GM18951 (cell line): ENCODE measurements around the gene KCNMA1.

Experiments used
- POLR2A ChIP-seq: IDR thresholded peaks from 4 replicates; pipeline ENCODE4 v1.6.1; 2011; ENCODE audit warnings: mild to moderate bottlenecking; ENCODE audit not compliant: insufficient read length, insufficient read depth; ENCODE audit errors: extremely low read depth
- in situ Hi-C: fragments of 300-500 bp; cut with MboI; formaldehyde crosslinking; loops from one replicate; pipeline ENCODE4 v1.12.0; 2022; ENCODE audit warnings: low sequenced_read_pairs, mixed read lengths, inconsistent platforms; ENCODE audit not compliant: unreplicated experiment

Gene KCNMA1

DNA sequence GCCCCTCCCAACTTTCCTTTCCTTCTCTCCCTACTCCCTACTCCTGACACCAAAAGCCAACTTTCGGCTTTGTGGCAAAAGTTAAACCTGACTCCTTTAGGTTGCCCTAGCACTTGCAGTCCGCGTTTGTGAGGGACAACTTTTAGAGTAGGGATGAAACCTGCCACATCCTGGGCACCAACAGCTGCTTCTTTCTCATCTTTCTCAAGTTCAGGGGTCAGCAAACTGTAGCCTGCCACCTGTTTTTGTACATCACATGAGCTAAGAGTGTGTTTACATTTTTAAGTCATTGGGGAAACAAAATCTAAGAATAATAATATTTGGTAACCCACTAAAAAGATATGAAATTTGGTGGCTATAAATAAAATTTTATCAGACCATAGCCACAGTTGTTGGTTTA, 660.6 kb downstream of the KCNMA1 start:
- in situ Hi-C loops = no loop called here
- TF ChIP-seq POLR2A = no peak

DNA sequence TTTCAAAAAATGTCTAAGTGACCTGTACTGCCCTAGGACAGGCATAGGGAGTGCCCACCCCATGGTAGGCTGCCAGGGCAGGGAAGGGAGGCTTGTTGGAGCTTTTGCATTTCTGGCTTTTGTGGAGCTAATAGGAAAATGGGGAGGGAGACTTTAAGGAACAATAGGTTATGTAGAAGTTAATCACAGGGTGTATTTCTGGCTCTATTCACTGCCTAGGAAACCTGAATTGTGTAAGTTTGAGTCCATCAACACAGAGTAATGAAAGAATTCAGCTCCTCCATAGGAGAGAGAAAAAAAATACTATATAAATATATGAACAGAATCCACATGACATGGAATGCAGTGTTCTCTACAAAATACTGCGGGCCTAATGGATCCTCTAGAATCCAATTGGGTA, 661.5 kb downstream of the KCNMA1 start:
- no peak for TF ChIP-seq POLR2A
- in situ Hi-C loops = no loop called here

DNA sequence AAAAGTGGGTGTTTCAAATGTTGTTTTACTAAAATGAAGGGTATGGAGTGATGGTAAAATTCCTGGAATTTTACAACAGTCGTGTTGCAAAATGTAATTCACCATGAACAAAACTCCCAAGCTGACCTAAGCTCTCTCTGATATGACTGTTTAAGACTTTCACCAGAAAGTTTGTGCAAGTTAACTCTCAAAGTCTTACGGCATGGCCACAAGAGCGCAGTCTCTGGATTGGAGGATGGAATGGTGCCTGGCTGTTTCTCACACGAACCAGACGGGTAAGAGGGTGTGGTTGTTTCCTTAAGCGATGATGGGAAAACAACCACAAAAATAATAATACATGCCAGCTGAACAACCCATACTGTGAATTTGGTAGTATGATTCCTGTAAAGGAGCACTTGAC, 662.5 kb downstream of the KCNMA1 start:
- in situ Hi-C loops = no loop called here
- no peak for TF ChIP-seq POLR2A

DNA sequence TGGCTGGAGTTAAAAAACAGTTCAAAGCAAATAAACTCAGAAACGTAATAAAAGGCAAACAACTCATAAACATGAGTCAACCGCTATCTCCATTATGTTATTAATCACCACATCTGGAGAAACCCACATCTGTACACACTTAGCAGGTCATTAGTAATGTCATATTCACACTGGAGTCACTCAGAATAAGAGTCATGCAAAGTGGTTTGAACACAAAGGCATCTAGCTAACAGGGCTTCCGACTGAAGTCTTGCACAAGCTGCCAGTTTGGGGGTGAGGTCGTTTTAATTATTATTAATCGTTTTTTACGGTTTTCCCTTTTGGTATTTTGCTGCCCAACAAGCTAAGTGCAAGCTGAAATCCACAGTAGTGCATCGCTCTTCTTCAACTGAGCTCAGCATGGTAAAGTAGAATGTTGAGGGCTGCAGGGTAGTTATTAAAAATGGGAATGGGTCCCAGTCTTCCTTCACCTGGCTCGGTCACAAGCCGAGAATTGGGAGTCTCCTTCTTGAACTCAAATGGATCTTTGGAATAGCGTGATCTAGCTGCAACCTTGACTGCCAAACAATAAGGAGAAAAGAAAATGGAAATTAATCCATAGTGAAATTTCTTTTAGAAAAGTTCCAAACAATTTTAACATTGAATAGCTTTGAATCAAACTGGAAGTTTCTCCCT, 663.5 kb downstream of the KCNMA1 start:
- TF ChIP-seq POLR2A = no peak
- in situ Hi-C loops = no loop called here

DNA sequence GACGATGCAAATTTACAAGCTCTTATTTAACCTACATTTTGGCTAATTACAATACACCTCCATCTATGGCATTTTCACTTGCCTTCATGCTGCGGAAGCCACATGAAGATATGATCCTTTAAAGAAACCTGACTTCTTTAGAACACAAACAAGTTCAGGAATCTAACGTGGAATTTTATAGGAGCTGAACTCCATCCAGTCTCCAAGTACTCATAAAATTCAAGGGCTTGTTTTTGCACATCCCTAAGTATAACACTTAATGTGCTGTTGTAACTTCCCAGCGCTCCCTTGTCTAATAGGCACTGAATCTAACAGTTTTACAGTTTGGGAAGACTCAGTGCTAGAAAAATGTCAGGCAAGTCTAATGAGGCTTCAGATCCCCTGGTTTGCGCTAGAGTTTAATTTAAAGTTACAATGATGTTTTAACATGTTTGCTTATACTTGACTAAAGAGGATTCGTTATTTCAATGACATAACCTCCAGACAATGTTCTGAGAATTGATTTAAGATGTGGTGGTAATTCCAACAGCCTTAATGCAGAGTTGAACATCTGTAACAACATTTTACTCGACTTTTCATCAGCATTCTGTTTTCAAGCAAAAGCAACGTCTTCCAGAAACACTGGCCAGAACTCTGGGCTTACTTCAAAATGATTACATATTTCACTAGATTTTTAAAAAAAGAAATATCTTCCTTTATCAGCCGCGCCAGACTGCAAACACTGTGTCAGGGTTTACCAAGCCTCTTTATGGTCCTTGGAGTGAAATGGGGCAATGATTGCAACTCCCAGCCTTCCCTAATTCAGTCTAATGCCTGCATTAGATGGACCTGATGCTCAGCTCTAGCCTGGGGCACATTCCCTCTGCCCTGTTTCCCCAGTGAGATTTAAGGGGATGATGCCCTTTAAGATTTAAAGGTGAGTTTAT, 664.3 kb downstream of the KCNMA1 start:
- TF ChIP-seq POLR2A = no peak
- in situ Hi-C loops = no loop called here

DNA sequence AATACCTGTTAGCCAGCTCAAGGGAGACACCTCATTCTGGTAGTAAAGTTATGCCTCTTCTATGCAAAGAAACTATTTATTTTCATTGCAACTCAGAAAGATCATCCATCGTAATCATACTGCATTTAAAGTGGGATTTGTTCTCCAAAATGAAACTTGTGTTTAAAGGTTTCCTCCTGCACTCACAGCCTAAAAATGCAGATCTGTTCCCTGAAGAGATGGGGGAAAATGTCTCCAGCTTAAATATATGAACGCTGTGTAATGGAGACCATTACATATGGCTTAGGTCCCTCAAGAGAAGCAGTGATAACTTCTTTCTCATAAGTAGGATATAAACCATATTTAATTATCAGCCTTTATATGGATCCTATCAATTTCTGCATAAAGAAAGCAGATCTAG, 665.1 kb downstream of the KCNMA1 start:
- in situ Hi-C loops = no loop called here

DNA sequence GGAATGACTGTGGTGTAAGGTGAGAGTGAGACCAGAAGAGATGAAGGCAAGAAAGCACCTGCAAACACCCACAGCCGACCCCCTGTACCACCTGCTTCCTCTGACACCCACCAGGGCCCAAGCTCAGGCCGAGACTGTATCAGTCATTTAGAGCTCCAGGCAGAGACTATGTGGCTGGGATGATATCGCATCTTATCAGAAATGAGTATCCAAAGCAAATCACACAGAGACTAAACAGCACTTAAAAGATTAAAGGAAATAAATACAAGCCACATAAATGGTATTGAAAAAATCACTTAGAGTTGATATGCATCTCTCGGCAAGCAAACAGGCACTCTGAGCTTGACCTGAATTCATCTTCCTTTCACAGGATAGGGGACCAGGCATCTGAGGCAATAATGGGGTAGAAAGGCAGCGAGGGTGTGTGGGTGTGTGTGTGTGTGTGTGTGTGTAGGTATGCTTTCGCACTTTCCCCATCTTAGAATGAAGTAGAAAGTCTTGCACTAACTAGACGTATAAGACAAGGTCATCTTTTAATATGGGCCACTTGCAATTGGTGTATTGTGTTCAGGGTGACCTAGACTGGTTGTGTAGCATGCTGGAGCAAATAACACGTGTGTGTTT, 665.9 kb downstream of the KCNMA1 start:
- in situ Hi-C loops = no loop called here
- TF ChIP-seq POLR2A = no peak

More for the DNA sequence above, 665.1 kb downstream of the KCNMA1 start:
- TF ChIP-seq POLR2A = no peak

DNA sequence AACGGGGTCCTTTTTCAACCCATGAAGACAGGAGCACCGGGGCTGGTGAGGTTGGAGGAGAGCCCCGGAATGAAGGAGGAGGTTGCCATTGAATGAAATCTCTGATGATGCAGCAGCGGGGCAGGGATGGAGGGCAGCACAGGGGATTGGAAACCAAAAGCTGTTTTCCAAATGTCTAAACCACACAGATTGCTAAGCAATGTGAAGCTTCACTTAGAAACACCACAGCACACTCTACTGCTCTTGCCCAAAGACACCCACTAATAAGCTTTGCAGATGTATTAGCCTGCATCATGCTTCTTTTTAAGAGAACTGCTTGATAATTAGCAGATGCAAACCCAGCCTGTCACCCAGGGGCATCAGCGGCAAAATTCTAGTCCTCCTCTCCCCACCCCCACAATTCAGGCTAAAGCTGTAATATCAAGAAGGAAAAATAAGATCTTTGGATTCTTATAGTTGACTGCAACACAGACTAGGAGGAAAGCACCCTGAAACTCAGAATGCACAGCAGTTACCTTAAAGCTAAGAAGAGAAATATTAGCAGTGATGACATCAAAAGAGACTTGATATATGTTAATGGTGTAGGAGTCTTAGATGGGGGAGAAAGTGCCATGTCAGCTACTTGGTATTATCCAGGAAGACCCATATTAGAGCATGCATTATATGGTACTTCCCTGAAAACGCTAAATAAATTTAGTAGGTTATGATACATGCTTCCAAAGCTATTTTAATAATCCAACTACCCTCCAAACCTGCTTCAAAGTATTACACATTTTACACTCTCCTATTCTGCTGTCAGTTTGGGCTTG, 666.7 kb downstream of the KCNMA1 start:
- in situ Hi-C loops = no loop called here
- no peak for TF ChIP-seq POLR2A

DNA sequence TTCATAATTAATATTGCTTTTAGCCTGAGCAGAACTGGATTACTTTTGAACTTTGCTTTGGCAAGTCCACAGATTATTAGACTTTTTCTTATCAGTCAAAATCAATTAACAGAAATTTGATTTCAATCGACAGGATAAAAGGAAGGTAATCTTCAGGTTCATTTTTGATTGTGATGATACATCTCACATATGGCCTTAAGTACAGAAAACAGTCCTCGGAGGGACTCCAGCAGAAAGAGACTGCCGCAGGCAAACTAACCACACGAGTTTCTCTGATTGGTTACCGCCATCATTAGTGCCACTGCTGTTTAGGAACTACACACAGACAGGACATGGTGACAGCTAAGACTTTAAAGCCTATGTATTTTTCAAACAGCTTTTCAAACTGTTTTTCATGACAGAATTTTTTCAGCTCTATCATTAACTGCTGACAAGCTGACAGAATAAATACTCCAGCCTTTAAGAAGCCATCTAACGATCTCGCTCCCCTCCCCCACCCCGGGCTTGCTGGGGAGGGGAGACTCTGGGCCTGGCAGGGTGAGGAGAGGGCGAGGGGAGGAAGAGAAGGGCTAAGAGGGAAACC, 668.2 kb downstream of the KCNMA1 start:
- in situ Hi-C loops = no loop called here
- TF ChIP-seq POLR2A = no peak

DNA sequence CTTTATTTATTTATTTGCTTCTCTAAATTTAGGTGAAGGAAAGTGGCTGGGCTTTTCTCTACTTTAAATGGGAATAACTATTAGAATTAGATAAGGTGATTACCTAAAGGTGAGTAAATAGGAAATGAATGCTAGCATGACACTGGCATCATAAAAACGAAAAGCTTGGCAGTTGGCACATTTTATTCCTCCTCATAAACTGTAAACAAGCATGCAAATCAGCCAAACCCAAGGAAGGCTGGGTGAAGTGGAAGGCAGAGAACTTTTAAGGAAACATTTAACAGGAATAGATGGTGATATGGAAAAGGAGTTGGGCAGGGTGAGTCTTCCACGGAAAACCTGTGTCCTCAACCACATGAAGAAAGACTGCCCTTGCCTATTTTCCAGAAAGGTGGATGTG, 669.1 kb downstream of the KCNMA1 start:
- no peak for TF ChIP-seq POLR2A

DNA sequence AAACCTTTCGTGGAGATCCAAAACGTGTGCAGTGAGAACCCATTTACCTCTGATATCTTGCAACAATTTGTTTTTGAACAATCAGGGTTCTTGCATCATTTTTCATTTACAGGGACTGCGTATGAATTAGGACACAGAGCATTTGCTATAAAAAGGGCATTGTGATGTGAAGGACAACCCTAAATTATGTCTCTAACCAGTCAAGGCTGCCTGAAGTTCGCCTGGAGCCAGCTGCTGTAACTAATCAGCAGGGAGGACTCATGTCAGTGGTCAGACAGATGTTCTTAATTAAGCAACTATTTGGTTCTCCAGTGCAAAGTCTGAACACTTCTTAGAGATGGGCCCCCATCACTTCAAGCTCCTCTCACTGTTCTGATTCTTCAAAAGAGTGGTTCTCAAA, 674.8 kb downstream of the KCNMA1 start:
- in situ Hi-C loops = no loop called here
- TF ChIP-seq POLR2A = no peak

More for the DNA sequence above, 669.1 kb downstream of the KCNMA1 start:
- in situ Hi-C loops = no loop called here

DNA sequence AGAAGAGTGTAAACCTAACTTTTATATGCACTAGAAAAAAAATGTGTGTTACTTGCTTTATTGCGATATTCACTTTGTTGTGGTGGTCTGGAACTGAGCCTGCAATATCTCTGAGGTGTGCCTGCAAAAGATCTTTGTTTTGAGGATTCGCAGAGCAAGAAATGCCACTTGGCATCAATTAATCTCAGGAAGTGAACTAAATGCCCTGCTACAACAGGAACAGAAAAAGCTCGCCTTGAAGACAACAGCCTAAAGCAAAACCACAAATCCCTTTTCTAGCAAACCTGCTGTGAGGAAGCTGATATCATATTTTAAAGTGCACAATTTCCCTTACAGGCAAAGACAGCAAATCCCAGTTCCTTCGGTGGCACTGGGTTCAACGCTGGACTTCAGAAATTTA, 675.8 kb downstream of the KCNMA1 start:
- in situ Hi-C loops = no loop called here

More for the DNA sequence above, 675.8 kb downstream of the KCNMA1 start:
- TF ChIP-seq POLR2A = no peak
